H9 (cell line): Measurements from ENCODE around the gene TMEM87A. TPM values are rescaled to one million over a fixed set of nuclear protein-coding genes. Genes with fewer than 3 reads are reported as not detected.

Experiments
- DNase-seq: peaks from one replicate; pipeline ENCODE4 v3.0.0-alpha.2; 2017
- H2AFZ ChIP-seq: one replicate; pipeline ENCODE4 v1.6.1; 2013; ENCODE audit warnings: mild to moderate bottlenecking, low read length, control low read depth, moderate library complexity
- H2AK5ac ChIP-seq: 2 replicates; pipeline ENCODE4 v1.6.1; 2013; ENCODE audit warnings: low read length, control low read depth, mixed read lengths; ENCODE audit not compliant: insufficient read length
- H2BK120ac ChIP-seq: one replicate; pipeline ENCODE4 v1.6.1; 2013; ENCODE audit warnings: low read depth, mild to moderate bottlenecking, low read length, control low read depth, inconsistent platforms; ENCODE audit not compliant: poor library complexity, severe bottlenecking
- H2BK12ac ChIP-seq: 2 replicates; pipeline ENCODE4 v1.6.1; 2013; ENCODE audit warnings: low read length, control low read depth, mixed read lengths, low read depth; ENCODE audit not compliant: insufficient read length
- H2BK15ac ChIP-seq: 2 replicates; pipeline ENCODE4 v1.6.1; 2013; ENCODE audit warnings: low read depth, low read length, control low read depth
- H2BK20ac ChIP-seq: one replicate; pipeline ENCODE4 v1.6.1; 2013; ENCODE audit warnings: low read depth, mild to moderate bottlenecking, low read length, control low read depth, inconsistent platforms; ENCODE audit not compliant: poor library complexity, severe bottlenecking
- H2BK5ac ChIP-seq: 2 replicates; pipeline ENCODE4 v1.6.1; 2013; ENCODE audit warnings: low read length, control low read depth, mixed read lengths; ENCODE audit not compliant: insufficient read length
- H3K14ac ChIP-seq: 2 replicates; pipeline ENCODE4 v1.6.1; 2013; ENCODE audit warnings: low read length, control low read depth; ENCODE audit not compliant: insufficient read depth
- H3K18ac ChIP-seq: 2 replicates; pipeline ENCODE4 v1.6.1; 2013; ENCODE audit warnings: low read depth, mild to moderate bottlenecking, mixed read lengths, low read length, control low read depth; ENCODE audit not compliant: insufficient read length
- H3K23ac ChIP-seq: 2 replicates; pipeline ENCODE4 v1.6.1; 2013; ENCODE audit warnings: low read length, control low read depth, mixed read lengths, low read depth; ENCODE audit not compliant: insufficient read length
- H3K23me2 ChIP-seq: 2 replicates; pipeline ENCODE4 v1.6.1; 2013; ENCODE audit warnings: low read depth, mild to moderate bottlenecking, mixed read lengths, low read length, control low read depth; ENCODE audit not compliant: insufficient read length, poor library complexity, severe bottlenecking
- H3K27ac ChIP-seq: 2 replicates; pipeline ENCODE4 v1.5.1; 2013; ENCODE audit warnings: low read length, control low read depth, mixed read lengths, low read depth; ENCODE audit not compliant: insufficient read length
- H3K27me3 ChIP-seq: 2 replicates; pipeline ENCODE4 v1.6.1; 2013; ENCODE audit warnings: low read length, control low read depth, inconsistent platforms; ENCODE audit not compliant: insufficient read depth
- H3K4ac ChIP-seq: 2 replicates; pipeline ENCODE4 v1.6.1; 2013; ENCODE audit warnings: low read depth, mild to moderate bottlenecking, control low read depth, inconsistent platforms, low read length, moderate library complexity
- H3K4me1 ChIP-seq: 2 replicates; pipeline ENCODE4 v1.6.1; 2013; ENCODE audit warnings: low read length, control low read depth, inconsistent platforms; ENCODE audit not compliant: insufficient read depth
- H3K4me2 ChIP-seq: 2 replicates; pipeline ENCODE4 v1.6.1; 2013; ENCODE audit warnings: low read length, control low read depth, mixed read lengths; ENCODE audit not compliant: insufficient read length, insufficient read depth
- H3K56ac ChIP-seq: 2 replicates; pipeline ENCODE4 v1.6.1; 2013; ENCODE audit warnings: low read depth, mild to moderate bottlenecking, mixed read lengths, low read length, control low read depth; ENCODE audit not compliant: insufficient read length
- H3K79me1 ChIP-seq: 2 replicates; pipeline ENCODE4 v1.6.1; 2013; ENCODE audit warnings: low read depth, mild to moderate bottlenecking, moderate library complexity, low read length, control low read depth, inconsistent platforms; ENCODE audit not compliant: insufficient read depth, poor library complexity, severe bottlenecking
- H3K79me2 ChIP-seq: 2 replicates; pipeline ENCODE4 v1.6.1; 2013; ENCODE audit warnings: low read length, control low read depth, inconsistent platforms; ENCODE audit not compliant: insufficient read depth
- H3K9ac ChIP-seq: 2 replicates; pipeline ENCODE4 v1.6.1; 2013; ENCODE audit warnings: low read length, control low read depth, mixed read lengths; ENCODE audit not compliant: insufficient read length; ENCODE audit errors: extremely low read depth
- H3K9me3 ChIP-seq: one replicate; pipeline ENCODE4 v1.6.1; 2013; ENCODE audit warnings: low read depth, low read length, inconsistent platforms; ENCODE audit not compliant: control insufficient read depth
- H3T11ph ChIP-seq: one replicate; pipeline ENCODE4 v1.6.1; 2013; ENCODE audit warnings: mild to moderate bottlenecking, low read length, control low read depth, inconsistent platforms
- H4K20me1 ChIP-seq: one replicate; pipeline ENCODE4 v1.6.1; 2013; ENCODE audit not compliant: control insufficient read depth, insufficient read length, insufficient read depth
- H4K5ac ChIP-seq: 2 replicates; pipeline ENCODE4 v1.6.1; 2013; ENCODE audit warnings: low read depth, mild to moderate bottlenecking, mixed read lengths, low read length, control low read depth; ENCODE audit not compliant: insufficient read length
- H4K8ac ChIP-seq: replicated peaks from 2 replicates; pipeline ENCODE4 v1.6.1; 2013; ENCODE audit warnings: low read length, control low read depth, mixed read lengths, low read depth; ENCODE audit not compliant: insufficient read length
- H4K91ac ChIP-seq: 2 replicates; pipeline ENCODE4 v1.6.1; 2013; ENCODE audit warnings: low read depth, mild to moderate bottlenecking, moderate library complexity, mixed read lengths, low read length, control low read depth; ENCODE audit not compliant: insufficient read length
- H3K27ac Mint-ChIP-seq, 3 experiments: 2 replicates in 2 of 3; 3 replicates in 1 of 3; pipeline ENCODE4 v1.8.0; 2020 to 2021; ENCODE audit warnings: mixed read lengths in 3 of 3, mild to moderate bottlenecking in 1 of 3, moderate library complexity in 1 of 3
- H3K27me3 Mint-ChIP-seq: 2 replicates; pipeline ENCODE4 v1.8.0; 2021; ENCODE audit warnings: low read depth, mild to moderate bottlenecking, moderate library complexity, mixed read lengths
- H3K36me3 Mint-ChIP-seq, 3 experiments: 2 replicates in 2 of 3; 3 replicates in 1 of 3; pipeline ENCODE4 v1.8.0; 2020 to 2021; ENCODE audit warnings: low read depth in 3 of 3, mixed read lengths in 3 of 3; ENCODE audit not compliant: insufficient read depth in 1 of 3
- H3K4me1 Mint-ChIP-seq, 2 experiments: 2 replicates each; pipeline ENCODE4 v1.8.0; 2020; ENCODE audit warnings: mixed read lengths in 2 of 2
- H3K4me3 Mint-ChIP-seq, 2 experiments: 2 replicates in 1 of 2; 3 replicates in 1 of 2; pipeline ENCODE4 v1.8.0; 2020 to 2021; ENCODE audit warnings: mild to moderate bottlenecking in 2 of 2, mixed read lengths in 2 of 2, moderate library complexity in 1 of 2
- H3K9me3 Mint-ChIP-seq, 2 experiments: 2 replicates in 1 of 2; 3 replicates in 1 of 2; pipeline ENCODE4 v1.8.0; 2020; ENCODE audit warnings: mild to moderate bottlenecking in 2 of 2, mixed read lengths in 2 of 2, moderate library complexity in 1 of 2
- total RNA-seq: library from RNA; stranded (reverse); gene quantifications from 2 replicates; pipeline ENCODE4 v1.2.1, GENCODE V29; 2021
- TF ChIP-seq, protein P1 (sequence below): fragments of 200-600 bp; sonication (generic); conservative IDR thresholded peaks from 3 replicates; pipeline ENCODE4 v1.8.0; 2021; ENCODE audit warnings: antibody characterized with exemption, mild to moderate bottlenecking

TMEM87A gene
- total RNA-seq, 1 experiment from 2014 or later = 46.7 TPM

GRCh38 chr15:42267286-42267685, 5.9 kb downstream of the TMEM87A start:
- Histone ChIP-seq H2BK5ac (no peak overlapping the region), H2AFZ (no peak overlapping the region), H3K27ac (no peak overlapping the region), H3K23ac (no peak overlapping the region), H3K18ac (no peak overlapping the region), H4K5ac (no peak overlapping the region), H4K91ac (no peak overlapping the region), H4K8ac (no peak overlapping the region), H2AK5ac (no peak overlapping the region), H3K23me2 (peaks cover under 1% of the 10 kb centered on the region), H3K9ac (no peak overlapping the region), H2BK12ac (no peak overlapping the region), H3K27me3 (no peaks in the 10 kb centered on the region), H3T11ph (no peak overlapping the region), H3K79me2 (peaks cover 9% of the 10 kb centered on the region; the same call in 1 of the 2 replicates), H3K9me3 (no peaks in the 10 kb centered on the region), H3K79me1 (no peaks in the 10 kb centered on the region), H2BK15ac (no peak overlapping the region), H3K4ac (no peak overlapping the region), H4K20me1 (no peaks in the 10 kb centered on the region), H3K56ac (no peak overlapping the region), H3K4me2 (no peak overlapping the region), H3K14ac (no peak overlapping the region), H2BK120ac (no peak overlapping the region), H2BK20ac (no peak overlapping the region), H3K4me1 (no peaks in the 10 kb centered on the region)
- H3K36me3 Mint-ChIP-seq = peaks cover 33 to 72% (median 59%) of the 10 kb centered on the region in 3 experiments
- no peak for DNase-seq
- no peak overlapping the region for H3K27ac Mint-ChIP-seq
- TF ChIP-seq, protein P1, sequence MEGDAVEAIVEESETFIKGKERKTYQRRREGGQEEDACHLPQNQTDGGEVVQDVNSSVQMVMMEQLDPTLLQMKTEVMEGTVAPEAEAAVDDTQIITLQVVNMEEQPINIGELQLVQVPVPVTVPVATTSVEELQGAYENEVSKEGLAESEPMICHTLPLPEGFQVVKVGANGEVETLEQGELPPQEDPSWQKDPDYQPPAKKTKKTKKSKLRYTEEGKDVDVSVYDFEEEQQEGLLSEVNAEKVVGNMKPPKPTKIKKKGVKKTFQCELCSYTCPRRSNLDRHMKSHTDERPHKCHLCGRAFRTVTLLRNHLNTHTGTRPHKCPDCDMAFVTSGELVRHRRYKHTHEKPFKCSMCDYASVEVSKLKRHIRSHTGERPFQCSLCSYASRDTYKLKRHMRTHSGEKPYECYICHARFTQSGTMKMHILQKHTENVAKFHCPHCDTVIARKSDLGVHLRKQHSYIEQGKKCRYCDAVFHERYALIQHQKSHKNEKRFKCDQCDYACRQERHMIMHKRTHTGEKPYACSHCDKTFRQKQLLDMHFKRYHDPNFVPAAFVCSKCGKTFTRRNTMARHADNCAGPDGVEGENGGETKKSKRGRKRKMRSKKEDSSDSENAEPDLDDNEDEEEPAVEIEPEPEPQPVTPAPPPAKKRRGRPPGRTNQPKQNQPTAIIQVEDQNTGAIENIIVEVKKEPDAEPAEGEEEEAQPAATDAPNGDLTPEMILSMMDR = no peak
- H3K4me1 Mint-ChIP-seq = peaks cover 6 to 10% of the 10 kb centered on the region in 2 experiments
- H3K9me3 Mint-ChIP-seq = no peaks in the 10 kb centered on the region; a peak in 1 of 5 replicates
- no peak overlapping the region for H3K4me3 Mint-ChIP-seq
- H3K27me3 Mint-ChIP-seq = no peaks in the 10 kb centered on the region
